ENCODE data around the gene SERGEF. TPM values are rescaled to one million over a fixed set of nuclear protein-coding genes. Genes with fewer than 3 reads are reported as not detected.

SERGEF gene
- total and polyA plus RNA-seq, 2 of the 13 experiments (the other 11 are each of a cell fraction or from before 2014, with no cell fraction given): 54.5 to 114 TPM

DNA sequence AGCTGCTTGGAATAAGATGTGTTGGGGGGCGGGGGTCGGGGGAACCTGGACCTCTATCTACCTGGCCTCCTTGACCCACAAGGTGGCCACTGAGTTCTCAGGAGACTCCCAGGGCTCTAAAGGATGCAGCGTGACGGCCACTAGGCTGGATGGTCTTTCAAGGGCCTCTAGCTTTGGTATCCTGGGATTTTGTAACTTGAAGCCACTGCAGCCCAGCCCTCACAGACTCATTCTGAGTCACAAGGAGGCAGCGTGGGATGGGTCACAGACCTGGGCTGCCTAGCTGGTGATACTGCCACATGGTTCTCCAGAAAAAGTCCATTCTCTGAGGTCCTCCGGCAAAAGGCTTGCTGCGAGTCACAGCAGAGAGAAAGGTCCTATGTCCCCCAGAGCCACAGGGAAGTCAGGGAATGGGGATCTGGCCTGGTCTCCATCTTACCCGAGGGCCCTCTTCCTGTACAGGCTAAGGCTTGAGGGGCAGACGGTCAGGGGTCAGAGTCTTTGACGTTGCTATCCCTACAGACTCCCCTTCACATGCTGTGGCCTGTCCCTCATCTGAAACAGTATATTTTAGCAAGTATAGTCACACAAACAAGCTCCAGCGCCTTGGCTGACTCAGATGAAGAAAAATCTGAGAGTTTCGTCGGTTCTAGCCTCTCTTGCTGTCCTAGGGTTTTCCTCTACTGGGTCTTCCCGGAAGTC is 225.9 kb downstream of the SERGEF start:
- DNase-seq (ENCODE audit: low spot score) (no peak), ATAC-seq (no peak), FAIRE-seq (no peak)
- intact Hi-C loops (cut with micrococcal nuclease; ENCODE audit: unreplicated experiment) (no loop called here), in situ Hi-C loops (cut with HindIII; ENCODE audit: extremely low pct_ligation_motif_present, low pct_unique_long_range_greater_than_20kb) (no loop called here)
- H3K4me3 ChIP-seq (replicated peaks in 1 of 3; ENCODE audit: insufficient read depth in 1 of 3, low read depth in 2 of 3, low read length in 3 of 3): no peak overlapping the region
- H3K27ac ChIP-seq (ENCODE audit: extremely low read length, insufficient read depth, low read length): no peak overlapping the region
- no peak overlapping the region for H2AFZ ChIP-seq (ENCODE audit: low read length)
- POLR2A ChIA-PET: no interaction called here
- H4K20me1 ChIP-seq (ENCODE audit: insufficient read depth, low read length): no peaks in the 10 kb centered on the region
- CTCF ChIA-PET (ENCODE audit: low intra/inter-chr PET ratio, low total read pairs): no interaction called here
- no peaks in the 10 kb centered on the region for H3K79me2 ChIP-seq (ENCODE audit: insufficient read depth, low read length)
- H3K4me1 ChIP-seq (ENCODE audit: insufficient read depth, low read length): no peaks in the 10 kb centered on the region
- no peak for TF ChIP-seq ZMYM3 (CRISPR knock-in tag; IDR thresholded peaks at IDR 0.05)
- no peak for TF ChIP-seq PAX8 (CRISPR knock-in tag; IDR thresholded peaks at IDR 0.05; ENCODE audit: borderline replicate concordance)
- TF ChIP-seq, protein P1, sequence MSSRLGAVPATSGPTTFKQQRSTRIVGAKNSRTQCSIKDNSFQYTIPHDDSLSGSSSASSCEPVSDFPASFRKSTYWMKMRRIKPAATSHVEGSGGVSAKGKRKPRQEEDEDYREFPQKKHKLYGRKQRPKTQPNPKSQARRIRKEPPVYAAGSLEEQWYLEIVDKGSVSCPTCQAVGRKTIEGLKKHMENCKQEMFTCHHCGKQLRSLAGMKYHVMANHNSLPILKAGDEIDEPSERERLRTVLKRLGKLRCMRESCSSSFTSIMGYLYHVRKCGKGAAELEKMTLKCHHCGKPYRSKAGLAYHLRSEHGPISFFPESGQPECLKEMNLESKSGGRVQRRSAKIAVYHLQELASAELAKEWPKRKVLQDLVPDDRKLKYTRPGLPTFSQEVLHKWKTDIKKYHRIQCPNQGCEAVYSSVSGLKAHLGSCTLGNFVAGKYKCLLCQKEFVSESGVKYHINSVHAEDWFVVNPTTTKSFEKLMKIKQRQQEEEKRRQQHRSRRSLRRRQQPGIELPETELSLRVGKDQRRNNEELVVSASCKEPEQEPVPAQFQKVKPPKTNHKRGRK (CRISPR knock-in tag; IDR thresholded peaks at IDR 0.05): no peak
- no peak for TF ChIP-seq HDAC2 (CRISPR knock-in tag; IDR thresholded peaks at IDR 0.05)
- TF ChIP-seq, protein P2, sequence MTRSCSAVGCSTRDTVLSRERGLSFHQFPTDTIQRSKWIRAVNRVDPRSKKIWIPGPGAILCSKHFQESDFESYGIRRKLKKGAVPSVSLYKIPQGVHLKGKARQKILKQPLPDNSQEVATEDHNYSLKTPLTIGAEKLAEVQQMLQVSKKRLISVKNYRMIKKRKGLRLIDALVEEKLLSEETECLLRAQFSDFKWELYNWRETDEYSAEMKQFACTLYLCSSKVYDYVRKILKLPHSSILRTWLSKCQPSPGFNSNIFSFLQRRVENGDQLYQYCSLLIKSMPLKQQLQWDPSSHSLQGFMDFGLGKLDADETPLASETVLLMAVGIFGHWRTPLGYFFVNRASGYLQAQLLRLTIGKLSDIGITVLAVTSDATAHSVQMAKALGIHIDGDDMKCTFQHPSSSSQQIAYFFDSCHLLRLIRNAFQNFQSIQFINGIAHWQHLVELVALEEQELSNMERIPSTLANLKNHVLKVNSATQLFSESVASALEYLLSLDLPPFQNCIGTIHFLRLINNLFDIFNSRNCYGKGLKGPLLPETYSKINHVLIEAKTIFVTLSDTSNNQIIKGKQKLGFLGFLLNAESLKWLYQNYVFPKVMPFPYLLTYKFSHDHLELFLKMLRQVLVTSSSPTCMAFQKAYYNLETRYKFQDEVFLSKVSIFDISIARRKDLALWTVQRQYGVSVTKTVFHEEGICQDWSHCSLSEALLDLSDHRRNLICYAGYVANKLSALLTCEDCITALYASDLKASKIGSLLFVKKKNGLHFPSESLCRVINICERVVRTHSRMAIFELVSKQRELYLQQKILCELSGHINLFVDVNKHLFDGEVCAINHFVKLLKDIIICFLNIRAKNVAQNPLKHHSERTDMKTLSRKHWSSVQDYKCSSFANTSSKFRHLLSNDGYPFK (CRISPR knock-in tag; IDR thresholded peaks at IDR 0.05; ENCODE audit: borderline replicate concordance): no peak
- TF ChIP-seq SMARCC2 (IDR thresholded peaks at IDR 0.05): no peak
- no peak for TF ChIP-seq NRL (CRISPR knock-in tag; IDR thresholded peaks at IDR 0.05; ENCODE audit: borderline replicate concordance)
- TF ChIP-seq, protein P3, sequence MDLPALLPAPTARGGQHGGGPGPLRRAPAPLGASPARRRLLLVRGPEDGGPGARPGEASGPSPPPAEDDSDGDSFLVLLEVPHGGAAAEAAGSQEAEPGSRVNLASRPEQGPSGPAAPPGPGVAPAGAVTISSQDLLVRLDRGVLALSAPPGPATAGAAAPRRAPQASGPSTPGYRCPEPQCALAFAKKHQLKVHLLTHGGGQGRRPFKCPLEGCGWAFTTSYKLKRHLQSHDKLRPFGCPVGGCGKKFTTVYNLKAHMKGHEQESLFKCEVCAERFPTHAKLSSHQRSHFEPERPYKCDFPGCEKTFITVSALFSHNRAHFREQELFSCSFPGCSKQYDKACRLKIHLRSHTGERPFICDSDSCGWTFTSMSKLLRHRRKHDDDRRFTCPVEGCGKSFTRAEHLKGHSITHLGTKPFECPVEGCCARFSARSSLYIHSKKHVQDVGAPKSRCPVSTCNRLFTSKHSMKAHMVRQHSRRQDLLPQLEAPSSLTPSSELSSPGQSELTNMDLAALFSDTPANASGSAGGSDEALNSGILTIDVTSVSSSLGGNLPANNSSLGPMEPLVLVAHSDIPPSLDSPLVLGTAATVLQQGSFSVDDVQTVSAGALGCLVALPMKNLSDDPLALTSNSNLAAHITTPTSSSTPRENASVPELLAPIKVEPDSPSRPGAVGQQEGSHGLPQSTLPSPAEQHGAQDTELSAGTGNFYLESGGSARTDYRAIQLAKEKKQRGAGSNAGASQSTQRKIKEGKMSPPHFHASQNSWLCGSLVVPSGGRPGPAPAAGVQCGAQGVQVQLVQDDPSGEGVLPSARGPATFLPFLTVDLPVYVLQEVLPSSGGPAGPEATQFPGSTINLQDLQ (CRISPR knock-in tag; IDR thresholded peaks at IDR 0.05): no peak
- TF ChIP-seq, protein P4, sequence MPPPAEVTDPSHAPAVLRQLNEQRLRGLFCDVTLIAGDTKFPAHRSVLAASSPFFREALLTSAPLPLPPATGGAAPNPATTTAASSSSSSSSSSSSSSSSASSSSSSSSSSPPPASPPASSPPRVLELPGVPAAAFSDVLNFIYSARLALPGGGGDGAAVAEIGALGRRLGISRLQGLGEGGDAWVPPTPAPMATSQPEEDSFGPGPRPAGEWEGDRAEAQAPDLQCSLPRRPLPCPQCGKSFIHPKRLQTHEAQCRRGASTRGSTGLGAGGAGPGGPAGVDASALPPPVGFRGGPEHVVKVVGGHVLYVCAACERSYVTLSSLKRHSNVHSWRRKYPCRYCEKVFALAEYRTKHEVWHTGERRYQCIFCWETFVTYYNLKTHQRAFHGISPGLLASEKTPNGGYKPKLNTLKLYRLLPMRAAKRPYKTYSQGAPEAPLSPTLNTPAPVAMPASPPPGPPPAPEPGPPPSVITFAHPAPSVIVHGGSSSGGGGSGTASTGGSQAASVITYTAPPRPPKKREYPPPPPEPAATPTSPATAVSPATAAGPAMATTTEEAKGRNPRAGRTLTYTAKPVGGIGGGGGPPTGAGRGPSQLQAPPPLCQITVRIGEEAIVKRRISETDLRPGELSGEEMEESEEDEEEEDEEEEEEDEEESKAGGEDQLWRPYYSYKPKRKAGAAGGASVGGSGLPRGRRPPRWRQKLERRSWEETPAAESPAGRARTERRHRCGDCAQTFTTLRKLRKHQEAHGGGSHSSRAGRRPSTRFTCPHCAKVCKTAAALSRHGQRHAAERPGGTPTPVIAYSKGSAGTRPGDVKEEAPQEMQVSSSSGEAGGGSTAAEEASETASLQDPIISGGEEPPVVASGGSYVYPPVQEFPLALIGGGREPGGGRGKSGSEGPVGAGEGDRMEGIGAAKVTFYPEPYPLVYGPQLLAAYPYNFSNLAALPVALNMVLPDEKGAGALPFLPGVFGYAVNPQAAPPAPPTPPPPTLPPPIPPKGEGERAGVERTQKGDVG (CRISPR knock-in tag; IDR thresholded peaks at IDR 0.05; ENCODE audit: borderline replicate concordance): no peak
- no peak for TF ChIP-seq ZNF205 (CRISPR knock-in tag; IDR thresholded peaks at IDR 0.05)
- peaks cover 1 to 11% of the 10 kb centered on the region in 2 experiments; a peak in 2 of 5 replicates for H3K36me3 ChIP-seq (replicated peaks in 1 of 2; ENCODE audit: control insufficient read depth in 1 of 2, insufficient read depth in 2 of 2, low read length in 2 of 2)
- no peaks in the 10 kb centered on the region; a peak in 1 of 5 replicates for H3K27me3 ChIP-seq (ENCODE audit: control insufficient read depth in 1 of 2, insufficient read depth in 2 of 2, low read length in 2 of 2)
- H3K9me3 ChIP-seq (ENCODE audit: low read length): no peaks in the 10 kb centered on the region
- 94% methylated on average over 13 of the region's 14 CpGs for whole genome bisulfite sequencing (ENCODE audit: low lambda C conversion rate)
- H3K4me2 ChIP-seq (ENCODE audit: low read depth, low read length): no peak overlapping the region
- H3K9ac ChIP-seq (ENCODE audit: insufficient read depth, low read depth, low read length): no peak overlapping the region
- BruUV-seq (replicated peaks): no TSS peak
